K562 (cell line): ENCODE results near the gene GFOD1. TPM values are rescaled to one million over a fixed set of nuclear protein-coding genes. Genes with fewer than 3 reads are reported as not detected.

Experiments
- ATAC-seq: fragments of 200-7000 bp; cut with Tn5 transposase; 3 replicates; pipeline ENCODE4 v1.9.1; 2020; ENCODE audit warnings: moderate library complexity
- BruUV-seq: library from RNA; stranded (reverse); fragments of 400-500 nt; replicated peaks from 2 replicates; lab custom pipeline; 2021; lab: Mats Ljungman, UMichigan
- CTCF ChIA-PET: fragments of 300-600 bp; formaldehyde crosslinking; extraction: SDS; loops from one replicate; lab custom pipeline; 2021; ENCODE audit warnings: low intra/inter-chr PET ratio; lab: Yijun Ruan, JAX
- POLR2A ChIA-PET: fragments of 300-600, 350-650 bp; sonication (Branson Sonifier 250); formaldehyde crosslinking; extraction: SDS; loops from one replicate; lab custom pipeline; 2021; ENCODE audit warnings: antibody characterized with exemption, inconsistent platforms; lab: Yijun Ruan, JAX
- DNase-seq, 4 experiments: peaks; one replicate each; pipeline versions ENCODE4 v3.0.0 to v3.0.0-alpha.2; 2011 to 2018; ENCODE audit warnings: low spot score in 3 of 4, mixed read lengths in 3 of 4; ENCODE audit errors: extremely low read depth in 1 of 4
- FAIRE-seq: peaks from 2 replicates; lab custom pipeline; 2011; peaks lifted over from hg19 to GRCh38; lab: Jason Lieb, UNC
- H2AFZ ChIP-seq: 2 replicates; pipeline ENCODE4 v1.6.0; 2011; ENCODE audit warnings: low read depth, low read length, control low read depth, inconsistent platforms
- H3K27ac ChIP-seq: fragments of 200-600 bp; 3 replicates; pipeline ENCODE4 v1.8.0; 2011; ENCODE audit warnings: low read depth, mild to moderate bottlenecking, control low read depth, inconsistent platforms, low read length, moderate library complexity, mixed read lengths; ENCODE audit errors: extremely low read depth
- H3K27me3 ChIP-seq, 2 experiments: fragments of 300-600 bp in 1 of 2; 2 replicates in 1 of 2; 3 replicates in 1 of 2; pipeline versions ENCODE4 v1.6.0 to v1.8.0; 2011; ENCODE audit warnings: inconsistent platforms in 2 of 2, low read length in 2 of 2, mild to moderate bottlenecking in 1 of 2, mixed read lengths in 1 of 2, moderate library complexity in 1 of 2; ENCODE audit not compliant: control insufficient read depth in 2 of 2, insufficient read depth in 2 of 2
- H3K36me3 ChIP-seq: fragments of 300-600 bp; 3 replicates; pipeline ENCODE4 v1.8.0; 2011; ENCODE audit warnings: mild to moderate bottlenecking, low read length, inconsistent platforms; ENCODE audit not compliant: control insufficient read depth, insufficient read depth
- H3K4me1 ChIP-seq, 2 experiments: fragments of 200-600 bp in 1 of 2; replicated peaks in 1 of 2; 2 replicates in 1 of 2; 3 replicates in 1 of 2; pipeline versions ENCODE4 v1.5.1 to v1.8.0; 2011; ENCODE audit warnings: inconsistent platforms in 2 of 2, low read length in 2 of 2, mild to moderate bottlenecking in 1 of 2, mixed read lengths in 1 of 2, moderate library complexity in 1 of 2; ENCODE audit not compliant: control insufficient read depth in 2 of 2, insufficient read depth in 2 of 2
- H3K4me2 ChIP-seq: 2 replicates; pipeline ENCODE4 v1.6.1; 2011; ENCODE audit warnings: low read length, control low read depth, inconsistent platforms, mixed read lengths; ENCODE audit not compliant: insufficient read depth
- H3K4me3 ChIP-seq: fragments of 200-600 bp; sonication (generic), shearing (Covaris generic); 2 replicates; pipeline ENCODE4 v1.5.1; 2016; ENCODE audit warnings: control low read depth, inconsistent platforms
- H3K79me2 ChIP-seq: fragments of 200-600 bp; 3 replicates; pipeline ENCODE4 v1.8.0; 2011; ENCODE audit warnings: low read length, inconsistent platforms; ENCODE audit not compliant: control insufficient read depth, insufficient read depth
- H3K9ac ChIP-seq, 2 experiments: 2 replicates each; pipeline versions ENCODE4 v1.6.0 to v1.6.1; 2011; ENCODE audit warnings: low read depth in 2 of 2, low read length in 2 of 2, control low read depth in 1 of 2, inconsistent platforms in 1 of 2, mild to moderate bottlenecking in 1 of 2, mixed read lengths in 1 of 2; ENCODE audit not compliant: insufficient read depth in 1 of 2
- H3K9me1 ChIP-seq: one replicate; pipeline ENCODE4 v1.6.0; 2011; ENCODE audit warnings: inconsistent platforms, mild to moderate bottlenecking, low read length, moderate library complexity; ENCODE audit not compliant: control insufficient read depth, insufficient read depth
- H3K9me3 ChIP-seq: replicated peaks from 2 replicates; pipeline ENCODE4 v1.5.1; 2011; ENCODE audit warnings: low read depth, low read length, inconsistent platforms; ENCODE audit not compliant: control insufficient read depth, insufficient read depth
- H4K20me1 ChIP-seq: replicated peaks from 2 replicates; pipeline ENCODE4 v1.6.1; 2011; ENCODE audit warnings: low read length, inconsistent platforms, mixed read lengths; ENCODE audit not compliant: control insufficient read depth, insufficient read depth
- CSDE1 ChIP-seq, 2 experiments: fragments of 450-650 bp; IDR thresholded peaks; 2 replicates each; pipeline ENCODE4 v1.6.1; 2016; ENCODE audit warnings: mild to moderate bottlenecking in 1 of 2
- FOXK2 ChIP-seq, 2 experiments: fragments of 450-650 bp; IDR thresholded peaks in 1 of 2; conservative IDR thresholded peaks in 1 of 2; 2 replicates each; pipeline ENCODE4 v1.6.1; 2016; ENCODE audit warnings: low read depth in 2 of 2, mild to moderate bottlenecking in 1 of 2
- GABPB1 ChIP-seq: sonication (generic); formaldehyde crosslinking; IDR thresholded peaks from 2 replicates; pipeline ENCODE4 v1.8.0; 2022; ENCODE audit warnings: mild to moderate bottlenecking, missing genetic modification reagents
- GTF2E2 ChIP-seq: fragments of 200-800 bp; sonication (Bioruptor generic); IDR thresholded peaks from 2 replicates; pipeline ENCODE4 v1.6.1; 2016; ENCODE audit warnings: missing genetic modification characterization, missing compliant biosample characterization
- MTA2 ChIP-seq: fragments of 450-650 bp; IDR thresholded peaks from 2 replicates; pipeline ENCODE4 v1.6.1; 2016; ENCODE audit warnings: low read depth
- NR2C1 ChIP-seq, 2 experiments: fragments of 450-650 bp; IDR thresholded peaks; 2 replicates each; pipeline ENCODE4 v1.6.1; 2017; ENCODE audit warnings: mild to moderate bottlenecking in 2 of 2, antibody characterized with exemption in 1 of 2, inconsistent platforms in 1 of 2, missing compliant biosample characterization in 1 of 2, missing genetic modification characterization in 1 of 2
- PHB ChIP-seq: fragments of 250-450 bp; sonication (Bioruptor Pico); IDR thresholded peaks from 2 replicates; pipeline ENCODE4 v1.5.0; 2021
- RBM39 ChIP-seq: fragments of 200-400 bp; formaldehyde crosslinking; optimal IDR thresholded peaks from 2 replicates; pipeline ENCODE3; 2018; ENCODE audit warnings: low read depth, low read length
- SMC3 ChIP-seq: conservative IDR thresholded peaks from 2 replicates; pipeline ENCODE4 v1.6.1; 2011; ENCODE audit warnings: low read depth, low read length, improper control_type of control experiment; ENCODE audit not compliant: insufficient read depth
- ZNF175 ChIP-seq: fragments of 200-800 bp; sonication (Bioruptor generic); IDR thresholded peaks from 2 replicates; pipeline ENCODE4 v1.6.1; 2016; ENCODE audit warnings: low read depth, mild to moderate bottlenecking, missing genetic modification characterization, missing compliant biosample characterization
- WGBS: fragments of 100-300 bp; shearing (Covaris generic); methylation state at CpG from one replicate; pipeline ENCODE4 v1.1.6; 2016; ENCODE audit warnings: low coverage, mixed read lengths; ENCODE audit not compliant: insufficient coverage; ENCODE audit errors: missing lambda C conversion rate; 5-methylcytosine and 5-hydroxymethylcytosine counted together
- in situ Hi-C: fragments of 300-500 bp; cut with MboI; formaldehyde crosslinking; loops from 4 replicates; pipeline ENCODE4 v1.15.0; 2018; ENCODE audit warnings: inconsistent platforms, mixed read lengths
- intact Hi-C: fragments of 100-400 bp; cut with micrococcal nuclease; formaldehyde crosslinking; loops from 2 replicates; pipeline ENCODE4 v1.14.2; 2022
- polyA plus RNA-seq, 8 experiments: library from polyadenylated mRNA; depleted of rRNA in 4 of 8; stranded (reverse) in 5 of 8; unstranded in 3 of 8; fragments of >200 nt; fragmentation: Nextera tagmentation in 2 of 8; fragmentation: Illumina TruSeq in 1 of 8; extraction: Ambion mirVana in 2 of 8; extraction: Trizol in 1 of 8; gene quantifications; 2 replicates each; pipeline versions ENCODE4 v1.2.1 to v1.2.3, GENCODE V29; 2011 to 2014; ENCODE audit warnings: inconsistent platforms in 1 of 8, missing spikeins in 1 of 8
- total RNA-seq, 7 experiments: library from RNA; depleted of rRNA in 6 of 7; stranded (reverse); fragments of >200 nt in 6 of 7; fragmentation: Illumina TruSeq in 2 of 7; extraction: Trizol in 2 of 7; gene quantifications; 2 replicates each; pipeline versions ENCODE4 v1.2.1 to v1.2.3, GENCODE V29; 2011 to 2021; ENCODE audit warnings: low replicate concordance in 1 of 7
- TF ChIP-seq, protein P1 (sequence below): sonication (generic); formaldehyde crosslinking; IDR thresholded peaks from 2 replicates; pipeline ENCODE4 v1.8.0; 2023; ENCODE audit warnings: mild to moderate bottlenecking, missing genetic modification reagents

Gene GFOD1
- total and polyA plus RNA-seq, 9 of the 15 experiments (the other 6 are each of a cell fraction or from before 2014, with no cell fraction given): 3.8 to 12.0 (median 8.2) TPM

DNA sequence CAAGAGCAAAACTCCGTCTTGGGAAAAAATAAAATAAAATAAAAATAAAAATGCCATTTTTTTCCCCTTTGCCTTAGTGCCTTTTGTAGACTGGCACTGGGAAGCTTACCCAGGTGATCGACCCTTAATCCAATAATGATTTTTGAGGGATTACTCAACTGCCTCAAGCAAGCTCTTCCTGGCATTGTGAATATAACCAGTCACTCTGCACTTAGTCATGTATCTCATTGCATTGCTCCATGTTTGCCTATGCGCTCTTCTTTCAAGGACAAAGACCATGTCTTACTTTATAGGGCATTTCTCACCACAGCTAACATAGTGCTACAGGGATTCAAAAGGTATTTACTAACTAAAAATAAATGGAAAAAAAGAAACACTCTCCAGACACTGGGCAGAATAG is 13.0 kb downstream of the GFOD1 start:
- no peak for DNase-seq
- no peak overlapping the region for H2AFZ ChIP-seq
- no peak for ATAC-seq
- in situ Hi-C loops: no loop called here
- peaks cover 3 to 10% of the 10 kb centered on the region in 2 experiments; a peak in 4 of 5 replicates for H3K4me1 ChIP-seq
- no peak overlapping the region for H3K27ac ChIP-seq
- no peak overlapping the region for H3K4me3 ChIP-seq
- no peaks in the 10 kb centered on the region for H3K9me1 ChIP-seq
- no peaks in the 10 kb centered on the region for H4K20me1 ChIP-seq
- H3K4me2 ChIP-seq: no peak overlapping the region
- 0 out of 3 replicates have a peak, but pooled peaks cover 2% of the 10 kb centered on the region for H3K79me2 ChIP-seq
- no peaks in the 10 kb centered on the region; the same call in 2 of the 3 replicates for H3K36me3 ChIP-seq
- FAIRE-seq: no peak
- TF ChIP-seq SMC3 (no peak), ZNF175 (CRISPR knock-in tag) (no peak), CSDE1 (IDR thresholded peaks at IDR 0.05) (no peak), GTF2E2 (tag) (no peak), FOXK2 (conservative IDR thresholded peaks at IDR 0.05 in 1 of 2, IDR thresholded peaks at IDR 0.05 in 1 of 2; ENCODE audit: low read depth in 2 of 2) (no peak), NR2C1 (IDR thresholded peaks at IDR 0.05) (no peak), NR2C1 (tag; IDR thresholded peaks at IDR 0.05) (no peak), PHB (CRISPR knock-in tag) (no peak), RBM39 (no peak), MTA2 (no peak), GABPB1 (0 out of 2 replicates have a peak, but pooled peaks have one; percentile 23)
- TF ChIP-seq, protein P1, sequence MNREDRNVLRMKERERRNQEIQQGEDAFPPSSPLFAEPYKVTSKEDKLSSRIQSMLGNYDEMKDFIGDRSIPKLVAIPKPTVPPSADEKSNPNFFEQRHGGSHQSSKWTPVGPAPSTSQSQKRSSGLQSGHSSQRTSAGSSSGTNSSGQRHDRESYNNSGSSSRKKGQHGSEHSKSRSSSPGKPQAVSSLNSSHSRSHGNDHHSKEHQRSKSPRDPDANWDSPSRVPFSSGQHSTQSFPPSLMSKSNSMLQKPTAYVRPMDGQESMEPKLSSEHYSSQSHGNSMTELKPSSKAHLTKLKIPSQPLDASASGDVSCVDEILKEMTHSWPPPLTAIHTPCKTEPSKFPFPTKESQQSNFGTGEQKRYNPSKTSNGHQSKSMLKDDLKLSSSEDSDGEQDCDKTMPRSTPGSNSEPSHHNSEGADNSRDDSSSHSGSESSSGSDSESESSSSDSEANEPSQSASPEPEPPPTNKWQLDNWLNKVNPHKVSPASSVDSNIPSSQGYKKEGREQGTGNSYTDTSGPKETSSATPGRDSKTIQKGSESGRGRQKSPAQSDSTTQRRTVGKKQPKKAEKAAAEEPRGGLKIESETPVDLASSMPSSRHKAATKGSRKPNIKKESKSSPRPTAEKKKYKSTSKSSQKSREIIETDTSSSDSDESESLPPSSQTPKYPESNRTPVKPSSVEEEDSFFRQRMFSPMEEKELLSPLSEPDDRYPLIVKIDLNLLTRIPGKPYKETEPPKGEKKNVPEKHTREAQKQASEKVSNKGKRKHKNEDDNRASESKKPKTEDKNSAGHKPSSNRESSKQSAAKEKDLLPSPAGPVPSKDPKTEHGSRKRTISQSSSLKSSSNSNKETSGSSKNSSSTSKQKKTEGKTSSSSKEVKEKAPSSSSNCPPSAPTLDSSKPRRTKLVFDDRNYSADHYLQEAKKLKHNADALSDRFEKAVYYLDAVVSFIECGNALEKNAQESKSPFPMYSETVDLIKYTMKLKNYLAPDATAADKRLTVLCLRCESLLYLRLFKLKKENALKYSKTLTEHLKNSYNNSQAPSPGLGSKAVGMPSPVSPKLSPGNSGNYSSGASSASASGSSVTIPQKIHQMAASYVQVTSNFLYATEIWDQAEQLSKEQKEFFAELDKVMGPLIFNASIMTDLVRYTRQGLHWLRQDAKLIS (CRISPR knock-in tag): 0 out of 2 replicates have a peak, but pooled peaks have one; percentile 50
- WGBS: 74% methylated on average over 3 of the region's 3 CpGs
- no peaks in the 10 kb centered on the region for H3K27me3 ChIP-seq
- no peaks in the 10 kb centered on the region for H3K9me3 ChIP-seq
- no peak overlapping the region for H3K9ac ChIP-seq
- POLR2A ChIA-PET: interaction anchor here (0.6 to 1.4 kb wide), 3 partner anchors 11 to 340 kb away, joined by 3 to 5 read pairs (median 4); no protein-coding TSS in a partner anchor
- CTCF ChIA-PET: no interaction called here
- BruUV-seq: no TSS peak
- intact Hi-C loops: no loop called here
